SIG-M5 treated with dmso at 0.1 percent for 504 hours (cell line): ENCODE results near the gene NBPF4.
"Not testable (repeated sequence)": the region's sequence is repeated elsewhere in the genome, so short reads cannot be mapped to it uniquely, and the experiment has no call there.

Source experiments
- DNase-seq: peaks from one replicate; lab custom pipeline; 2025; ENCODE audit not compliant: unreplicated experiment; lab: John Stamatoyannopoulos, UW

NBPF4 gene

GRCh38 chr1:108211014-108211413 lies 32.9 kb downstream of the NBPF4 start:
- DNase-seq, result no peak

GRCh38 chr1:108209456-108210108 lies 34.3 kb downstream of the NBPF4 start:
- no peak for DNase-seq

- no peak for DNase-seq
Measured at GRCh38 chr1:108208724-108209446, 35.0 kb downstream of the NBPF4 start.

GRCh38 chr1:108203582-108203981 lies 40.3 kb downstream of the NBPF4 start:
- DNase-seq, result not testable (repeated sequence)

- DNase-seq, result no peak
Measured at GRCh38 chr1:108201687-108202086, 42.2 kb downstream of the NBPF4 start.

GRCh38 chr1:108200687-108201051 lies 43.2 kb downstream of the NBPF4 start:
- DNase-seq, result peak; percentile 85

- DNase-seq, result peak; percentile 77
Measured at GRCh38 chr1:108199781-108200686, 43.8 kb downstream of the NBPF4 start, which contains the start of gene SLC25A24. SLC25A24 (minus strand) TSS chr1:108200343; CDS start chr1:108200138, 205 bp downstream.

GRCh38 chr1:108199201-108199691 lies 44.6 kb downstream of the NBPF4 start:
- DNase-seq, result peak; percentile 57

- DNase-seq, result no peak
Measured at GRCh38 chr1:108194051-108194450, 49.8 kb downstream of the NBPF4 start.

- no peak for DNase-seq
Measured at GRCh38 chr1:108193333-108193732, 50.5 kb downstream of the NBPF4 start.

- no peak for DNase-seq
Measured at GRCh38 chr1:108192581-108192980, 51.3 kb downstream of the NBPF4 start.

GRCh38 chr1:108190686-108191416 lies 53.0 kb downstream of the NBPF4 start:
- DNase-seq, result no peak

GRCh38 chr1:108190001-108190634 lies 53.8 kb downstream of the NBPF4 start:
- DNase-seq, result peak; percentile 16

- no peak for DNase-seq
Measured at GRCh38 chr1:108188801-108189200, 55.1 kb downstream of the NBPF4 start.

- DNase-seq, result peak; percentile 8
Measured at GRCh38 chr1:108182959-108183700, 60.7 kb downstream of the NBPF4 start.

GRCh38 chr1:108179018-108179417 lies 64.9 kb downstream of the NBPF4 start:
- no peak for DNase-seq
